ENCODE data around the gene SLC22A13.

SLC22A13 gene

GRCh38 chr3:38264779-38265178 lies 833 bp upstream of the SLC22A13 start:
- H3K4me3 ChIP-seq (ENCODE audit: low read length) = no peak overlapping the region
- no peaks in the 10 kb centered on the region for H3K4me1 ChIP-seq (ENCODE audit: control insufficient read depth, insufficient read depth, low read length)
- H3K27me3 ChIP-seq (replicated peaks; ENCODE audit: control insufficient read depth, insufficient read depth, low read length) = no peaks in the 10 kb centered on the region
- H3K9ac ChIP-seq (ENCODE audit: low read length) = no peak overlapping the region
- no peak for DNase-seq (ENCODE audit: low read depth)
- H3K9me3 ChIP-seq (ENCODE audit: control insufficient read depth, low read length) = no peaks in the 10 kb centered on the region
- peaks cover 5% of the 10 kb centered on the region for H3K36me3 ChIP-seq (ENCODE audit: control insufficient read depth, insufficient read depth, low read length, severe bottlenecking)

GRCh38 chr3:38266810-38267209 lies 1.2 kb downstream of the SLC22A13 start:
- no peaks in the 10 kb centered on the region for H3K4me1 ChIP-seq (ENCODE audit: control insufficient read depth, insufficient read depth, low read length)
- H3K9me3 ChIP-seq (ENCODE audit: control insufficient read depth, low read length) = no peaks in the 10 kb centered on the region
- H3K27me3 ChIP-seq (replicated peaks; ENCODE audit: control insufficient read depth, insufficient read depth, low read length) = no peaks in the 10 kb centered on the region
- H3K4me3 ChIP-seq (ENCODE audit: low read length) = no peak overlapping the region
- no peaks in the 10 kb centered on the region for H3K36me3 ChIP-seq (ENCODE audit: control insufficient read depth, insufficient read depth, low read length, severe bottlenecking)
- no peak for DNase-seq (ENCODE audit: low read depth)
- H3K9ac ChIP-seq (ENCODE audit: low read length) = no peak overlapping the region

GRCh38 chr3:38267662-38268061 lies 2.0 kb downstream of the SLC22A13 start:
- Histone ChIP-seq H3K9ac (ENCODE audit: low read length) (no peak overlapping the region), H3K4me1 (ENCODE audit: control insufficient read depth, insufficient read depth, low read length) (no peaks in the 10 kb centered on the region), H3K27me3 (replicated peaks; ENCODE audit: control insufficient read depth, insufficient read depth, low read length) (no peaks in the 10 kb centered on the region), H3K9me3 (ENCODE audit: control insufficient read depth, low read length) (no peaks in the 10 kb centered on the region), H3K4me3 (ENCODE audit: low read length) (no peak overlapping the region), H3K36me3 (ENCODE audit: control insufficient read depth, insufficient read depth, low read length, severe bottlenecking) (no peaks in the 10 kb centered on the region)
- no peak for DNase-seq (ENCODE audit: low read depth)

GRCh38 chr3:38268087-38268486 lies 2.5 kb downstream of the SLC22A13 start:
- Histone ChIP-seq H3K27me3 (replicated peaks; ENCODE audit: control insufficient read depth, insufficient read depth, low read length) (no peaks in the 10 kb centered on the region), H3K4me1 (ENCODE audit: control insufficient read depth, insufficient read depth, low read length) (no peaks in the 10 kb centered on the region), H3K4me3 (ENCODE audit: low read length) (no peak overlapping the region), H3K9me3 (ENCODE audit: control insufficient read depth, low read length) (no peaks in the 10 kb centered on the region), H3K36me3 (ENCODE audit: control insufficient read depth, insufficient read depth, low read length, severe bottlenecking) (no peaks in the 10 kb centered on the region), H3K9ac (ENCODE audit: low read length) (no peak overlapping the region)
- no peak for DNase-seq (ENCODE audit: low read depth)

GRCh38 chr3:38268522-38268921 lies 2.9 kb downstream of the SLC22A13 start:
- H3K4me3 ChIP-seq (ENCODE audit: low read length) = no peak overlapping the region
- no peaks in the 10 kb centered on the region for H3K4me1 ChIP-seq (ENCODE audit: control insufficient read depth, insufficient read depth, low read length)
- no peaks in the 10 kb centered on the region for H3K27me3 ChIP-seq (replicated peaks; ENCODE audit: control insufficient read depth, insufficient read depth, low read length)
- no peaks in the 10 kb centered on the region for H3K36me3 ChIP-seq (ENCODE audit: control insufficient read depth, insufficient read depth, low read length, severe bottlenecking)
- no peak for DNase-seq (ENCODE audit: low read depth)
- no peak overlapping the region for H3K9ac ChIP-seq (ENCODE audit: low read length)
- no peaks in the 10 kb centered on the region for H3K9me3 ChIP-seq (ENCODE audit: control insufficient read depth, low read length)

GRCh38 chr3:38270606-38271005 lies 5.0 kb downstream of the SLC22A13 start:
- DNase-seq (ENCODE audit: low read depth) = no peak
- H3K4me1 ChIP-seq (ENCODE audit: control insufficient read depth, insufficient read depth, low read length) = no peaks in the 10 kb centered on the region
- H3K36me3 ChIP-seq (ENCODE audit: control insufficient read depth, insufficient read depth, low read length, severe bottlenecking) = peaks cover 8% of the 10 kb centered on the region
- no peak overlapping the region for H3K9ac ChIP-seq (ENCODE audit: low read length)
- H3K9me3 ChIP-seq (ENCODE audit: control insufficient read depth, low read length) = no peaks in the 10 kb centered on the region
- H3K4me3 ChIP-seq (ENCODE audit: low read length) = no peak overlapping the region
- H3K27me3 ChIP-seq (replicated peaks; ENCODE audit: control insufficient read depth, insufficient read depth, low read length) = no peaks in the 10 kb centered on the region

- H3K36me3 ChIP-seq (ENCODE audit: control insufficient read depth, insufficient read depth, low read length, severe bottlenecking) = peaks cover 15% of the 10 kb centered on the region
- no peak for DNase-seq (ENCODE audit: low read depth)
- H3K27me3 ChIP-seq (replicated peaks; ENCODE audit: control insufficient read depth, insufficient read depth, low read length) = no peaks in the 10 kb centered on the region
- no peaks in the 10 kb centered on the region for H3K4me1 ChIP-seq (ENCODE audit: control insufficient read depth, insufficient read depth, low read length)
- no peak overlapping the region for H3K9ac ChIP-seq (ENCODE audit: low read length)
- no peaks in the 10 kb centered on the region for H3K9me3 ChIP-seq (ENCODE audit: control insufficient read depth, low read length)
- no peak overlapping the region for H3K4me3 ChIP-seq (ENCODE audit: low read length)
Observed at GRCh38 chr3:38271553-38271952, 5.9 kb downstream of the SLC22A13 start.

GRCh38 chr3:38274864-38275649 lies 9.4 kb downstream of the SLC22A13 start:
- Histone ChIP-seq H3K4me1 (ENCODE audit: control insufficient read depth, insufficient read depth, low read length) (no peaks in the 10 kb centered on the region), H3K4me3 (ENCODE audit: low read length) (no peak overlapping the region), H3K27me3 (replicated peaks; ENCODE audit: control insufficient read depth, insufficient read depth, low read length) (no peaks in the 10 kb centered on the region), H3K9ac (ENCODE audit: low read length) (no peak overlapping the region), H3K36me3 (ENCODE audit: control insufficient read depth, insufficient read depth, low read length, severe bottlenecking) (peaks cover 32% of the 10 kb centered on the region), H3K9me3 (ENCODE audit: control insufficient read depth, low read length) (no peaks in the 10 kb centered on the region)
- DNase-seq (ENCODE audit: low read depth) = no peak

GRCh38 chr3:38275658-38276057 lies 10.0 kb downstream of the SLC22A13 start:
- Histone ChIP-seq H3K4me3 (ENCODE audit: low read length) (no peak overlapping the region), H3K4me1 (ENCODE audit: control insufficient read depth, insufficient read depth, low read length) (no peaks in the 10 kb centered on the region), H3K36me3 (ENCODE audit: control insufficient read depth, insufficient read depth, low read length, severe bottlenecking) (peaks cover 32% of the 10 kb centered on the region), H3K9me3 (ENCODE audit: control insufficient read depth, low read length) (no peaks in the 10 kb centered on the region), H3K27me3 (replicated peaks; ENCODE audit: control insufficient read depth, insufficient read depth, low read length) (no peaks in the 10 kb centered on the region), H3K9ac (ENCODE audit: low read length) (no peak overlapping the region)
- DNase-seq (ENCODE audit: low read depth) = no peak

- Histone ChIP-seq H3K36me3 (ENCODE audit: control insufficient read depth, insufficient read depth, low read length, severe bottlenecking) (peaks cover 32% of the 10 kb centered on the region), H3K9ac (ENCODE audit: low read length) (no peak overlapping the region), H3K4me1 (ENCODE audit: control insufficient read depth, insufficient read depth, low read length) (no peaks in the 10 kb centered on the region), H3K9me3 (ENCODE audit: control insufficient read depth, low read length) (no peaks in the 10 kb centered on the region), H3K27me3 (replicated peaks; ENCODE audit: control insufficient read depth, insufficient read depth, low read length) (no peaks in the 10 kb centered on the region), H3K4me3 (ENCODE audit: low read length) (no peak overlapping the region)
- DNase-seq (ENCODE audit: low read depth) = no peak
Observed at GRCh38 chr3:38276081-38276916, 10.7 kb downstream of the SLC22A13 start.

GRCh38 chr3:38276917-38277630 lies 11.5 kb downstream of the SLC22A13 start:
- Histone ChIP-seq H3K9me3 (ENCODE audit: control insufficient read depth, low read length) (no peaks in the 10 kb centered on the region), H3K27me3 (replicated peaks; ENCODE audit: control insufficient read depth, insufficient read depth, low read length) (no peaks in the 10 kb centered on the region), H3K4me1 (ENCODE audit: control insufficient read depth, insufficient read depth, low read length) (peaks cover 5% of the 10 kb centered on the region), H3K36me3 (ENCODE audit: control insufficient read depth, insufficient read depth, low read length, severe bottlenecking) (peaks cover 32% of the 10 kb centered on the region), H3K9ac (ENCODE audit: low read length) (no peak overlapping the region), H3K4me3 (ENCODE audit: low read length) (no peak overlapping the region)
- no peak for DNase-seq (ENCODE audit: low read depth)
